Peyer's patch (tissue), 4 donors: ENCODE data around the gene PYGB. TPM values are rescaled to one million over a fixed set of nuclear protein-coding genes. Genes with fewer than 3 reads are reported as not detected.

Experiments used
- DNase-seq, 3 donors: peaks; one replicate each; pipeline ENCODE4 v3.0.0-alpha.2; 2017 to 2019
- H3K27ac ChIP-seq, 4 donors: fragments of 200-600 bp; sonication (generic); one replicate each; pipeline ENCODE4 v1.5.1; 2016 to 2019
- H3K27me3 ChIP-seq, 2 donors: fragments of 200-600 bp; sonication (generic); one replicate each; pipeline ENCODE4 v1.5.1; 2019
- H3K36me3 ChIP-seq, 3 donors: fragments of 200-600 bp; sonication (generic); one replicate each; pipeline ENCODE4 v1.5.1; 2016 to 2019
- H3K4me1 ChIP-seq, 4 donors: fragments of 200-600 bp; sonication (generic); one replicate each; pipeline ENCODE4 v1.5.1; 2016 to 2019
- H3K4me3 ChIP-seq, 4 donors: fragments of 200-600 bp; sonication (generic); 1 replicate in 3 of 4; 2 replicates in 1 of 4; pipeline ENCODE4 v1.5.1; 2016 to 2019; ENCODE audit warnings: mild to moderate bottlenecking in 1 of 4
- H3K9me3 ChIP-seq, 4 donors: fragments of 200-600 bp; sonication (generic); one replicate each; pipeline ENCODE4 v1.5.1; 2016 to 2019; ENCODE audit warnings: mild to moderate bottlenecking in 1 of 4
- CTCF ChIP-seq, 6 experiments: fragments of 450-650 bp in 4 of 6; fragments of 200-600 bp in 2 of 6; sonication (generic) in 1 of 6; IDR thresholded peaks; one replicate each; pipeline ENCODE4 v1.5.1; 2017 to 2019; ENCODE audit warnings: antibody characterized with exemption in 6 of 6, mild to moderate bottlenecking in 3 of 6, moderate library complexity in 1 of 6
- POLR2A ChIP-seq, 2 donors: fragments of 450-650 bp; IDR thresholded peaks; one replicate each; pipeline ENCODE4 v1.5.1; 2017; ENCODE audit warnings: antibody characterized with exemption in 2 of 2, mild to moderate bottlenecking in 2 of 2, moderate library complexity in 2 of 2
- total RNA-seq, 4 donors: library from RNA; depleted of rRNA; stranded (reverse); fragments of >200 nt; gene quantifications; one replicate each; pipeline ENCODE4 v1.1.0, GENCODE V29; 2016

PYGB gene
- total RNA-seq, 4 donors from 2014 or later, result 88.3 to 154 (median 124) TPM

DNA sequence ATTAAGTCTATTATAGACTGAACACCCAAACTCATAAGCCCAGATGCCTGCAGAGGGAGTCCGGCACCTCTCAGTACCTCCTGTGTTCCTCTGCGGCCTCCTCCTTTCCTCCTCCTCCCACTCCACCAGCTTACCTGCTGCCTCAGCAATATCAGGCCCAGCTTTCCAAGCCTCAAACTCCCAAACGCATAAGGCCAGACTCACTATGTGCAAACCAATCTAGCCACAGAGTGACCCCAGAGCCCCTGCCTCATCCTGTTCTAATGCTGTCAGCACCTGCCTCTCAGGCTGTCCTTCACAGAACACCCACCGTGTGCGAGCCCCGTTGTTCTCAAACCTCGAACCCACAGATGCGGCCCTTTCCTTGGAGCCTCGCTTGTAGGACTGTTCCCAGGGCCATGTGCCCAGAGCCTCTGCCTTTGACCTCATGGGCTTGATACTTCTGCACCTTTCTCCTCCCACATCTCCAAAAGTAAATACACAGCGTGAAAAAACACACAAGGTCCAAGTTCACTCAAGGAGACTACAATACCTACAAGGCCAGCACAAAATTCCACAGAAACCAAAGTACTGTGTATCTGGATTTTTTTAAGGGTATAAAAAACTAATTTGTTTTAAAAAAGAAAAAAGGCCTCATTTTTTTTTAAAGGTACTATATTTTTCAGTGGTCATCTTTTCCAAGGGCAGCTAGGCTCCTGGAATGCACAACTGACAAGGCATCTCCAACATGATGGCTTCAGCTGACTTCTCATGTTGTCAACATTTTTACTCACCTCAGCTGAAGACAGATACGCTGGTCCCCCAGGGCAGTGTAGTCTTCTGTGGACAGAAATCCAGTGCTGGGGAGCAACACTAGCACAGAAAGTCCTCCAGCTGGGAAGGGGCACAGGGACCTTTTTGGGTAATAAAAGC lies 90.5 kb downstream of the PYGB start:
- no peaks in the 10 kb centered on the region for H3K9me3 ChIP-seq
- H3K27me3 ChIP-seq, result no peaks in the 10 kb centered on the region
- H3K4me3 ChIP-seq, result no peak overlapping the region
- no peak overlapping the region for H3K27ac ChIP-seq
- peaks cover 0 to 23% (median 0%) of the 10 kb centered on the region in 4 donors for H3K4me1 ChIP-seq
- DNase-seq, result no peak
- peaks cover 0 to 15% (median 0%) of the 10 kb centered on the region in 3 donors for H3K36me3 ChIP-seq
- TF ChIP-seq CTCF (IDR thresholded peaks at IDR 0.05) (no peak), POLR2A (IDR thresholded peaks at IDR 0.05) (no peak)

GRCh38 chr20:25339608-25340007 lies 91.7 kb downstream of the PYGB start:
- Histone ChIP-seq H3K4me3 (peak overlapping the region in 1 of 4 donors; percentile 15), H3K36me3 (peaks cover 0 to 15% (median 0%) of the 10 kb centered on the region in 3 donors), H3K9me3 (no peaks in the 10 kb centered on the region), H3K27ac (peak overlapping the region in 2 of 4 donors; percentile 57 to 61), H3K27me3 (no peaks in the 10 kb centered on the region), H3K4me1 (peaks cover 0 to 23% (median 0%) of the 10 kb centered on the region in 4 donors)
- DNase-seq, result peak in 1 of 3 donors; percentile 64
- TF ChIP-seq CTCF (IDR thresholded peaks at IDR 0.05) (no peak), POLR2A (IDR thresholded peaks at IDR 0.05) (peak in 1 of 2 donors; percentile 28)

DNA sequence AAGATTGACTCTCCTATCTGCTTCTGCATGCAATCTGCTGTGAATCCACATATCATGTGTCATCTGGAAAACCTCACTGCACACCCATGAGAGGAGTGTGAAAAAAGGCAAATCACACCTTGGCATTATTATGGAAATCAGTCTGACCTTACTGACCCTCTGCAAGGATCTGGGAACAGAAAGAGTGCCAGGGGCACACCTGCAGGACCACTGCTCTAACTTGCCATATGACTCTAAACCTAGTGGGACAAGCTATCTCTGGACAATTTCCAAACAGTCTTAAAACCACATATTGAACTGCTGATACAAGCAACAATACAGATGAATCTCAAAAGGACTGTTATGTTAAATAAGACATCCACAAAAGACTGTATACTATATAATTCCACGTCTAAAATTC lies 92.5 kb downstream of the PYGB start:
- peaks cover 0 to 23% (median 0%) of the 10 kb centered on the region in 4 donors for H3K4me1 ChIP-seq
- TF ChIP-seq CTCF (IDR thresholded peaks at IDR 0.05) (no peak), POLR2A (IDR thresholded peaks at IDR 0.05) (no peak)
- H3K9me3 ChIP-seq, result no peaks in the 10 kb centered on the region
- H3K27ac ChIP-seq, result peak overlapping the region in 1 of 4 donors; percentile 57
- no peak overlapping the region for H3K4me3 ChIP-seq
- DNase-seq, result no peak
- H3K36me3 ChIP-seq, result peaks cover 0 to 15% (median 0%) of the 10 kb centered on the region in 3 donors
- H3K27me3 ChIP-seq, result no peaks in the 10 kb centered on the region

DNA sequence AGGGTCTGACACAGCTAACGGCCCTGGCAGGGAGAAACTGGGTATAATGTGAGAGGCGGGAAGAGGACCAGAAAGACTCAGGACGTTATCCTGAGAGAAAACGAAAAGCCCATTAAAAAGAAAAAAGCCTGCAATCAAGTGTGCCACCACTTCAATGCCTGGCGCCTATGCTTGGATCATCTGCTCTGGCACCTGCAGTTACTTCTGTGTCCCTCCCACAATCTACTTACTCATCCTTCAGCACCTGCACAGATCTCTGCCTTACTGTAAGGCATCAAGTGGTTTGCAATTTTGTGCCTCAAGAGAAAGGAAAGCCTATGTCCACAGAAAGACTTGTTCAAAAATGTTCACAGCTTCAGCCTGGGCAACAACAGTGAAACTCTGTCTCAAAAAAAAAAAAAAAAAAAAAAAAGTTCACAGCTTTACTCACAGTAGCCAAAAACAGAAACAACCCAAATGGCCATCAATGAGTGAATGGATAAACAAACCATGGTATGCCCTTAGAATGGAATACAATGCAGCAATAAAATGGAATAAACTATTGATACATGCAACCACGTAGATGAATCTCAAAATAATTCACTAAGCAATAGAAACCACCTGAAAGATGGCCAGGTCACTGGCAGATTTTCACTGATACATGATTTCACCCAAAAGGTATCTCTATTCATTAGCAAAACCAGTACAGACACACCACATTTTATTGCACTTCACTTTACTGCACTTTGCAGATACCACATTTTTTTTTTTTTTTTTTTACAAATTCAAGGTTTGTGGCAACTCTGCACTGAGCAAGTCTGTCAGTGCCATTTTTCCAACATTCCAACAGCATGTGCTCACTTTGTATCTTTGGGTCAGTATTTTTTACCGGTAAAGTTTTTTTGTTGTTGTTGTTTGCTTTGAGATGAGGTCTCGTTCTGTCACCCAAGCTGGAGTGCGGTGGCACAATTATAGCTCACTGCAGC lies 94.1 kb downstream of the PYGB start:
- TF ChIP-seq POLR2A (IDR thresholded peaks at IDR 0.05) (no peak), CTCF (IDR thresholded peaks at IDR 0.05) (peak in 1 of 6 experiments; percentile 18)
- H3K27me3 ChIP-seq, result no peaks in the 10 kb centered on the region
- peaks cover 0 to 15% (median 0%) of the 10 kb centered on the region in 3 donors for H3K36me3 ChIP-seq
- DNase-seq, result no peak
- H3K27ac ChIP-seq, result no peak overlapping the region
- no peaks in the 10 kb centered on the region for H3K9me3 ChIP-seq
- H3K4me1 ChIP-seq, result peaks cover 0 to 23% (median 0%) of the 10 kb centered on the region in 4 donors
- no peak overlapping the region for H3K4me3 ChIP-seq

- TF ChIP-seq CTCF (IDR thresholded peaks at IDR 0.05), result no peak
- TF ChIP-seq POLR2A (IDR thresholded peaks at IDR 0.05), result no peak
- peaks cover 0 to 7% (median 0%) of the 10 kb centered on the region in 4 donors for H3K4me1 ChIP-seq
- no peak overlapping the region for H3K4me3 ChIP-seq
- H3K9me3 ChIP-seq, result no peaks in the 10 kb centered on the region
- H3K27me3 ChIP-seq, result no peaks in the 10 kb centered on the region
- H3K27ac ChIP-seq, result no peak overlapping the region
- DNase-seq, result no peak
- H3K36me3 ChIP-seq, result no peaks in the 10 kb centered on the region
These were observed 96.7 kb downstream of the PYGB start for GRCh38 chr20:25344634-25345033.
